IMR-90 (cell line): ENCODE data around the gene DRICH1. TPM values are rescaled to one million over a fixed set of nuclear protein-coding genes. Genes with fewer than 3 reads are reported as not detected.

ENCODE experiments used
- ATAC-seq: fragments of 200-7000 bp; cut with Tn5 transposase; 2 replicates; pipeline ENCODE4 v1.9.1; 2020; ENCODE audit warnings: low read depth, mild to moderate bottlenecking, moderate library complexity
- BruUV-seq: library from RNA; stranded (reverse); fragments of 400-500 nt; replicated peaks from 2 replicates; lab custom pipeline; 2021; lab: Mats Ljungman, UMichigan
- CTCF ChIA-PET: fragments of 300-600 bp; formaldehyde crosslinking; extraction: SDS; loops from one replicate; lab custom pipeline; 2021; ENCODE audit warnings: antibody characterized with exemption; lab: Yijun Ruan, JAX
- POLR2A ChIA-PET: fragments of 300-600 bp; sonication (Branson Sonifier 250); formaldehyde crosslinking; loops from one replicate; lab custom pipeline; 2022; ENCODE audit warnings: antibody characterized with exemption; ENCODE audit not compliant: unreplicated experiment; lab: Charles Lee
- DNase-seq: peaks from one replicate; pipeline ENCODE4 v3.0.0; 2013
- H2AFZ ChIP-seq: replicated peaks from 2 replicates; pipeline ENCODE3; 2013; ENCODE audit warnings: low read length, mild to moderate bottlenecking; ENCODE audit not compliant: poor library complexity
- H2AK5ac ChIP-seq: 2 replicates; pipeline ENCODE4 v1.6.1; 2013; ENCODE audit warnings: low read depth, low read length, inconsistent platforms
- H2AK9ac ChIP-seq: replicated peaks from 2 replicates; pipeline ENCODE3; 2013; ENCODE audit warnings: mild to moderate bottlenecking, low read depth, low read length, moderate library complexity; ENCODE audit not compliant: poor library complexity
- H2BK120ac ChIP-seq: 2 replicates; pipeline ENCODE4 v1.6.1; 2013; ENCODE audit warnings: low read depth, low read length, inconsistent platforms
- H2BK15ac ChIP-seq: 3 replicates; pipeline ENCODE4 v1.6.1; 2013; ENCODE audit warnings: low read depth, low read length, inconsistent platforms
- H2BK20ac ChIP-seq: 2 replicates; pipeline ENCODE4 v1.6.1; 2013; ENCODE audit warnings: low read depth, mild to moderate bottlenecking, inconsistent platforms, low read length, moderate library complexity
- H2BK5ac ChIP-seq: 2 replicates; pipeline ENCODE4 v1.6.1; 2013; ENCODE audit warnings: mild to moderate bottlenecking, low read depth, low read length, inconsistent platforms; ENCODE audit not compliant: poor library complexity, severe bottlenecking
- H3K14ac ChIP-seq: replicated peaks from 2 replicates; pipeline ENCODE4 v1.6.1; 2013; ENCODE audit warnings: low read depth, low read length, inconsistent platforms
- H3K18ac ChIP-seq: 2 replicates; pipeline ENCODE4 v1.6.1; 2013; ENCODE audit warnings: low read depth, low read length, control low read depth
- H3K23ac ChIP-seq: 2 replicates; pipeline ENCODE4 v1.6.1; 2013; ENCODE audit warnings: low read depth, low read length, inconsistent platforms
- H3K27ac ChIP-seq: 2 replicates; pipeline ENCODE4 v1.5.1; 2013; ENCODE audit warnings: mild to moderate bottlenecking, control low read depth, low read length; ENCODE audit not compliant: insufficient read depth
- H3K27me3 ChIP-seq: 2 replicates; pipeline ENCODE4 v1.6.1; 2013; ENCODE audit warnings: low read length; ENCODE audit not compliant: control insufficient read depth, insufficient read depth
- H3K36me3 ChIP-seq: 2 replicates; pipeline ENCODE4 v1.6.1; 2013; ENCODE audit warnings: low read length, mixed read lengths; ENCODE audit not compliant: control insufficient read depth, insufficient read depth
- H3K4ac ChIP-seq: 2 replicates; pipeline ENCODE4 v1.6.1; 2013; ENCODE audit warnings: low read depth, low read length, inconsistent platforms
- H3K4me1 ChIP-seq: 2 replicates; pipeline ENCODE4 v1.6.1; 2013; ENCODE audit warnings: low read length, mixed read lengths; ENCODE audit not compliant: control insufficient read depth, insufficient read depth
- H3K4me2 ChIP-seq: 2 replicates; pipeline ENCODE4 v1.6.1; 2013; ENCODE audit warnings: low read depth, mild to moderate bottlenecking, control low read depth, low read length, moderate library complexity
- H3K4me3 ChIP-seq: 2 replicates; pipeline ENCODE4 v1.5.1; 2013; ENCODE audit warnings: low read depth, mild to moderate bottlenecking, control low read depth, low read length, moderate library complexity; ENCODE audit not compliant: insufficient read depth
- H3K56ac ChIP-seq: 2 replicates; pipeline ENCODE4 v1.6.1; 2013; ENCODE audit warnings: low read length, inconsistent platforms; ENCODE audit not compliant: insufficient read depth; ENCODE audit errors: extremely low read depth
- H3K79me1 ChIP-seq, 2 experiments: 2 replicates each; pipeline ENCODE4 v1.6.1; 2013; ENCODE audit warnings: low read length in 2 of 2, inconsistent platforms in 1 of 2, low read depth in 1 of 2
- H3K9ac ChIP-seq: 2 replicates; pipeline ENCODE4 v1.6.1; 2013; ENCODE audit warnings: low read depth, low read length, control low read depth
- H3K9me1 ChIP-seq: 2 replicates; pipeline ENCODE4 v1.6.1; 2013; ENCODE audit warnings: low read length, inconsistent platforms; ENCODE audit not compliant: insufficient read depth
- H3K9me3 ChIP-seq: 2 replicates; pipeline ENCODE4 v1.6.1; 2013; ENCODE audit warnings: low read length; ENCODE audit not compliant: control insufficient read depth, insufficient read depth
- H4K20me1 ChIP-seq: 2 replicates; pipeline ENCODE4 v1.6.1; 2013; ENCODE audit warnings: low read length, inconsistent platforms; ENCODE audit not compliant: insufficient read depth
- H4K5ac ChIP-seq: 2 replicates; pipeline ENCODE4 v1.6.1; 2013; ENCODE audit warnings: mild to moderate bottlenecking, low read depth, low read length, control low read depth
- H4K8ac ChIP-seq, 2 experiments: 2 replicates each; pipeline ENCODE4 v1.6.1; 2013; ENCODE audit warnings: low read depth in 2 of 2, low read length in 2 of 2, control low read depth in 1 of 2, inconsistent platforms in 1 of 2
- H4K91ac ChIP-seq: 2 replicates; pipeline ENCODE4 v1.6.1; 2013; ENCODE audit warnings: low read depth, low read length, inconsistent platforms; ENCODE audit not compliant: insufficient read depth
- BHLHE40 ChIP-seq: fragments of 150-350 bp; IDR thresholded peaks from 2 replicates; pipeline ENCODE4 v1.6.1; 2016; ENCODE audit warnings: mild to moderate bottlenecking, low read depth, low read length
- CEBPB ChIP-seq: IDR thresholded peaks from 2 replicates; pipeline ENCODE4 v1.6.1; 2012; ENCODE audit warnings: low read depth, low read length, improper control_type of control experiment
- CHD1 ChIP-seq: IDR thresholded peaks from 2 replicates; pipeline ENCODE4 v1.6.1; 2012; ENCODE audit warnings: low read depth, low read length, improper control_type of control experiment
- CTCF ChIP-seq: conservative IDR thresholded peaks from 2 replicates; pipeline ENCODE4 v1.5.1; 2012; ENCODE audit warnings: mild to moderate bottlenecking, low read depth, low read length, improper control_type of control experiment
- ELK1 ChIP-seq: fragments of 150-350 bp; IDR thresholded peaks from 2 replicates; pipeline ENCODE4 v1.6.1; 2016; ENCODE audit warnings: low read depth, mild to moderate bottlenecking, low read length, moderate library complexity, borderline replicate concordance
- FOS ChIP-seq: fragments of 150-350 bp; IDR thresholded peaks from 2 replicates; pipeline ENCODE4 v1.6.1; 2016; ENCODE audit warnings: low read depth, low read length
- MAFK ChIP-seq: IDR thresholded peaks from 2 replicates; pipeline ENCODE4 v1.6.1; 2012; ENCODE audit warnings: low read depth, low read length, improper control_type of control experiment
- MAZ ChIP-seq: IDR thresholded peaks from 2 replicates; pipeline ENCODE4 v1.6.1; 2012; ENCODE audit warnings: low read depth, mild to moderate bottlenecking, low read length, improper control_type of control experiment, moderate library complexity, borderline replicate concordance
- MXI1 ChIP-seq: IDR thresholded peaks from 2 replicates; pipeline ENCODE4 v1.6.1; 2012; ENCODE audit warnings: low read depth, mild to moderate bottlenecking, low read length, moderate library complexity, borderline replicate concordance
- NFE2L2 ChIP-seq: fragments of 150-350 bp; IDR thresholded peaks from 2 replicates; pipeline ENCODE4 v1.6.1; 2016; ENCODE audit warnings: low read depth, mild to moderate bottlenecking, low read length
- POLR2A ChIP-seq: IDR thresholded peaks from 2 replicates; pipeline ENCODE4 v1.6.1; 2012; ENCODE audit warnings: mild to moderate bottlenecking, low read depth, low read length
- RAD21 ChIP-seq: IDR thresholded peaks from 2 replicates; pipeline ENCODE4 v1.6.1; 2012; ENCODE audit warnings: low read length, improper control_type of control experiment
- RCOR1 ChIP-seq: IDR thresholded peaks from 2 replicates; pipeline ENCODE4 v1.6.1; 2012; ENCODE audit warnings: mild to moderate bottlenecking, low read length, improper control_type of control experiment; ENCODE audit not compliant: insufficient replicate concordance
- RFX5 ChIP-seq: IDR thresholded peaks from 2 replicates; pipeline ENCODE4 v1.8.0; 2012; ENCODE audit warnings: low read depth, mild to moderate bottlenecking, low read length, moderate library complexity
- SMC3 ChIP-seq: fragments of 150-350 bp; IDR thresholded peaks from 2 replicates; pipeline ENCODE4 v1.6.1; 2016; ENCODE audit warnings: low read depth, mild to moderate bottlenecking, antibody characterized with exemption, low read length, moderate library complexity
- USF2 ChIP-seq: fragments of 150-350 bp; IDR thresholded peaks from 2 replicates; pipeline ENCODE4 v1.6.1; 2017; ENCODE audit warnings: mild to moderate bottlenecking, antibody characterized with exemption, low read length, low read depth
- WGBS, 2 experiments: methylation state at CpG; one replicate each; pipeline versions ENCODE4 v1.1.5 to v1.1.7; 2013; ENCODE audit warnings: missing lambda C conversion rate in 2 of 2; ENCODE audit not compliant: insufficient read length in 1 of 2; ENCODE audit errors: extremely low coverage in 2 of 2; 5-methylcytosine and 5-hydroxymethylcytosine counted together
- dilution Hi-C: fragments of 300-500 bp; cut with HindIII; formaldehyde crosslinking; loops from one replicate; pipeline ENCODE4 v1.14.3; 2018; ENCODE audit warnings: low sequenced_read_pairs; ENCODE audit not compliant: unreplicated experiment
- in situ Hi-C: fragments of 300-500 bp; cut with MboI; formaldehyde crosslinking; loops from 3 replicates; pipeline ENCODE4 v1.14.3; 2019; ENCODE audit warnings: low sequenced_read_pairs, inconsistent platforms, mixed read lengths
- intact Hi-C: fragments of 100-400 bp; cut with micrococcal nuclease; formaldehyde crosslinking; loops from 2 replicates; pipeline ENCODE4 v1.10.0; 2022
- polyA plus RNA-seq, 3 experiments: library from polyadenylated mRNA; depleted of rRNA; stranded (reverse); fragments of >200 nt; gene quantifications; 2 replicates each; pipeline ENCODE4 v1.2.3, GENCODE V29; 2012; ENCODE audit warnings: low replicate concordance in 1 of 3
- total RNA-seq: library from RNA; depleted of rRNA; stranded (reverse); fragments of >200 nt; gene quantifications from 2 replicates; pipeline ENCODE4 v1.2.3, GENCODE V29; 2012

DRICH1 gene
- total and polyA plus RNA-seq, 2 of the 4 experiments (the other 2 are of a cell fraction) = 0.14 TPM; not detected in 1

GRCh38 chr22:23571486-23571885 is 60.6 kb downstream of the DRICH1 start:
- H3K23ac ChIP-seq = no peak overlapping the region
- ChIA-PET POLR2A (no interaction called here), CTCF (no interaction called here)
- no peaks in the 10 kb centered on the region for H3K79me1 ChIP-seq
- no peak overlapping the region for H2BK20ac ChIP-seq
- H2AK5ac ChIP-seq = no peak overlapping the region
- H3K9ac ChIP-seq = no peak overlapping the region
- in situ Hi-C loops = no loop called here
- H3K4me3 ChIP-seq = no peak overlapping the region
- no peak overlapping the region for H4K8ac ChIP-seq
- H3K4ac ChIP-seq = no peak overlapping the region
- no peak overlapping the region for H2BK120ac ChIP-seq
- no peaks in the 10 kb centered on the region for H3K9me1 ChIP-seq
- 77% methylated on average over 2 of the region's 4 CpGs; no CpG with 5 or more reads in 1 of the 2 experiments for WGBS, 2 experiments
- dilution Hi-C loops = no loop called here
- no peaks in the 10 kb centered on the region for H3K4me1 ChIP-seq
- no peak overlapping the region for H3K18ac ChIP-seq
- H3K9me3 ChIP-seq = no peaks in the 10 kb centered on the region
- H3K36me3 ChIP-seq = no peaks in the 10 kb centered on the region
- H2BK5ac ChIP-seq = no peak overlapping the region
- TF ChIP-seq RCOR1 = no peak
- TF ChIP-seq CHD1 = no peak
- no peak for TF ChIP-seq MAZ
- TF ChIP-seq ELK1 = no peak
- no peak for TF ChIP-seq FOS
- TF ChIP-seq RAD21 = no peak
- TF ChIP-seq NFE2L2 = no peak
- no peak for TF ChIP-seq CTCF
- no peak for TF ChIP-seq CEBPB
- TF ChIP-seq POLR2A = no peak
- TF ChIP-seq MXI1 = no peak
- no peak for TF ChIP-seq SMC3
- TF ChIP-seq BHLHE40 = no peak
- TF ChIP-seq USF2 = no peak
- no peak for TF ChIP-seq MAFK
- no peak for TF ChIP-seq RFX5
- H4K91ac ChIP-seq = no peak overlapping the region
- no peak overlapping the region for H2BK15ac ChIP-seq
- no peak overlapping the region for H3K14ac ChIP-seq
- DNase-seq (no peak), ATAC-seq (no peak)
- no peak overlapping the region for H2AFZ ChIP-seq
- H4K5ac ChIP-seq = no peak overlapping the region
- no peaks in the 10 kb centered on the region for H4K20me1 ChIP-seq
- intact Hi-C loops = no loop called here
- H2AK9ac ChIP-seq = no peak overlapping the region
- no peak overlapping the region for H3K56ac ChIP-seq
- H3K27me3 ChIP-seq = peaks cover 18% of the 10 kb centered on the region
- no peak overlapping the region for H3K4me2 ChIP-seq
- no peak overlapping the region for H3K27ac ChIP-seq
- no TSS peak for BruUV-seq
